Caco-2 (cell line): ENCODE measurements around the gene ACADM. TPM values are rescaled to one million over a fixed set of nuclear protein-coding genes. Genes with fewer than 3 reads are reported as not detected.

Source experiments
- BruUV-seq: library from RNA; stranded (reverse); fragments of 400-500 nt; replicated peaks from 2 replicates; lab custom pipeline; 2021; lab: Mats Ljungman, UMichigan
- CTCF ChIA-PET: fragments of 300-600 bp; sonication (Branson Sonifier 250); formaldehyde crosslinking; loops from one replicate; lab custom pipeline; 2022; ENCODE audit warnings: antibody characterized with exemption; lab: Charles Lee
- POLR2A ChIA-PET: fragments of 300-600 bp; sonication (Branson Sonifier 250); formaldehyde crosslinking; loops from one replicate; lab custom pipeline; 2022; ENCODE audit warnings: antibody characterized with exemption; lab: Charles Lee
- DNase-seq, 2 experiments: peaks; one replicate each; pipeline versions ENCODE4 v3.0.0 to v3.0.0-alpha.2; 2020 to 2022
- H3K27me3 ChIP-seq: replicated peaks from 2 replicates; pipeline ENCODE4 v1.6.0; 2011; ENCODE audit warnings: low read length; ENCODE audit not compliant: control insufficient read depth, insufficient read depth
- H3K36me3 ChIP-seq: 2 replicates; pipeline ENCODE4 v1.5.1; 2011; ENCODE audit warnings: low read length; ENCODE audit not compliant: control insufficient read depth, insufficient read depth
- H3K4me1 ChIP-seq: fragments of 250-450 bp; sonication (Bioruptor Pico); 2 replicates; pipeline ENCODE4 v1.5.1; 2020; ENCODE audit warnings: mild to moderate bottlenecking
- H3K4me3 ChIP-seq: 2 replicates; pipeline ENCODE4 v1.5.1; 2011; ENCODE audit warnings: low read depth, mild to moderate bottlenecking, control low read depth, low read length
- H3K9me3 ChIP-seq: fragments of 250-450 bp; sonication (Bioruptor Pico); 2 replicates; pipeline ENCODE4 v1.5.1; 2020; ENCODE audit warnings: mild to moderate bottlenecking, moderate library complexity
- H3K27ac Mint-ChIP-seq: one replicate; pipeline ENCODE4 v1.8.0; 2022; ENCODE audit warnings: mixed read lengths; ENCODE audit not compliant: unreplicated experiment
- H3K27me3 Mint-ChIP-seq: one replicate; pipeline ENCODE4 v1.8.0; 2022; ENCODE audit warnings: mixed read lengths; ENCODE audit not compliant: insufficient read depth, unreplicated experiment
- H3K36me3 Mint-ChIP-seq: one replicate; pipeline ENCODE4 v1.8.0; 2022; ENCODE audit warnings: mild to moderate bottlenecking, mixed read lengths; ENCODE audit not compliant: insufficient read depth, unreplicated experiment
- H3K4me1 Mint-ChIP-seq: one replicate; pipeline ENCODE4 v1.8.0; 2022; ENCODE audit warnings: low read depth, mixed read lengths; ENCODE audit not compliant: unreplicated experiment
- H3K4me3 Mint-ChIP-seq: one replicate; pipeline ENCODE4 v1.8.0; 2022; ENCODE audit warnings: mild to moderate bottlenecking, moderate library complexity, mixed read lengths; ENCODE audit not compliant: unreplicated experiment
- H3K9me3 Mint-ChIP-seq: one replicate; pipeline ENCODE4 v1.8.0; 2022; ENCODE audit warnings: mixed read lengths; ENCODE audit not compliant: unreplicated experiment
- intact Hi-C: fragments of 100-400 bp; cut with micrococcal nuclease; formaldehyde crosslinking; loops from one replicate; pipeline ENCODE4 v1.10.0; 2022; ENCODE audit not compliant: unreplicated experiment
- total RNA-seq: library from RNA; stranded (reverse); gene quantifications from 2 replicates; pipeline ENCODE4 v1.2.3, GENCODE V29; 2022
- TF ChIP-seq, protein P1 (sequence below), 2 experiments: fragments of 200-600 bp in 1 of 2; IDR thresholded peaks; 1 replicate in 1 of 2; 2 replicates in 1 of 2; pipeline versions ENCODE4 v1.5.1 to v1.8.0; 2011 to 2022; ENCODE audit warnings: antibody characterized with exemption in 1 of 2, control low read depth in 1 of 2, inconsistent platforms in 1 of 2, low read depth in 1 of 2, low read length in 1 of 2, mild to moderate bottlenecking in 1 of 2, moderate library complexity in 1 of 2; ENCODE audit not compliant: insufficient read depth in 1 of 2, severe bottlenecking in 1 of 2, unreplicated experiment in 1 of 2

The ACADM gene
- total RNA-seq, 1 experiment from 2014 or later, result 44.4 TPM

DNA sequence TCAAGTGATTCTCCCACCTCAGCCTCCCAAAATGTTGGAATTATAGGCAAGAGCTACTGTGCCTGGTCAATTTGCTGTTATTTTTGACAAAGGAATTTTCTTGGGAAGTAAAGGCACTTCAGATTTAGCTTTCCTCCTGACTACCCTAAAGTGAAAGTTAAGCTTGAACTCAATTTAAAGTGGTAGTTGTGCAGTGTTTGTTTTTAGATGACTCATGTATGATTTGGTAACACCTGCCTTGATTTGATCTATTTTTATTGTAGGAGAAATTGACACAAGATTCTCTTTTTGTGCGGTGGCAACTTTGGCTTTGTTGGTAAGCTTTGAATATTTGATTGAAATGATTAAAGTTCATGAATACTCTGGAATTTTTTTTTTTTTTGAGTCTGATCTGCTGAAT, 66.5 kb downstream of the ACADM start:
- CTCF ChIA-PET, result no interaction called here
- intact Hi-C loops, result loop anchor here (10.0 kb wide), 1 partner anchor 556 kb away; no protein-coding TSS in a partner anchor
- TF ChIP-seq, protein P1, sequence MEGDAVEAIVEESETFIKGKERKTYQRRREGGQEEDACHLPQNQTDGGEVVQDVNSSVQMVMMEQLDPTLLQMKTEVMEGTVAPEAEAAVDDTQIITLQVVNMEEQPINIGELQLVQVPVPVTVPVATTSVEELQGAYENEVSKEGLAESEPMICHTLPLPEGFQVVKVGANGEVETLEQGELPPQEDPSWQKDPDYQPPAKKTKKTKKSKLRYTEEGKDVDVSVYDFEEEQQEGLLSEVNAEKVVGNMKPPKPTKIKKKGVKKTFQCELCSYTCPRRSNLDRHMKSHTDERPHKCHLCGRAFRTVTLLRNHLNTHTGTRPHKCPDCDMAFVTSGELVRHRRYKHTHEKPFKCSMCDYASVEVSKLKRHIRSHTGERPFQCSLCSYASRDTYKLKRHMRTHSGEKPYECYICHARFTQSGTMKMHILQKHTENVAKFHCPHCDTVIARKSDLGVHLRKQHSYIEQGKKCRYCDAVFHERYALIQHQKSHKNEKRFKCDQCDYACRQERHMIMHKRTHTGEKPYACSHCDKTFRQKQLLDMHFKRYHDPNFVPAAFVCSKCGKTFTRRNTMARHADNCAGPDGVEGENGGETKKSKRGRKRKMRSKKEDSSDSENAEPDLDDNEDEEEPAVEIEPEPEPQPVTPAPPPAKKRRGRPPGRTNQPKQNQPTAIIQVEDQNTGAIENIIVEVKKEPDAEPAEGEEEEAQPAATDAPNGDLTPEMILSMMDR (IDR thresholded peaks at IDR 0.05; ENCODE audit: insufficient read depth in 1 of 2, low read depth in 1 of 2, low read length in 1 of 2, severe bottlenecking in 1 of 2, unreplicated experiment in 1 of 2), result no peak
- Histone ChIP-seq H3K9me3 (no peaks in the 10 kb centered on the region), H3K4me3 (no peak overlapping the region), H3K36me3 (no peaks in the 10 kb centered on the region; the same call in 1 of the 2 replicates), H3K27me3 (no peaks in the 10 kb centered on the region), H3K4me1 (peaks cover 19% of the 10 kb centered on the region)
- Mint-ChIP-seq H3K4me1 (peaks cover 6% of the 10 kb centered on the region), H3K27ac (no peak overlapping the region), H3K27me3 (no peaks in the 10 kb centered on the region), H3K36me3 (peaks cover 99% of the 10 kb centered on the region), H3K9me3 (no peaks in the 10 kb centered on the region), H3K4me3 (no peak overlapping the region)
- POLR2A ChIA-PET, result no interaction called here
- no TSS peak for BruUV-seq
- DNase-seq, result no peak

DNA sequence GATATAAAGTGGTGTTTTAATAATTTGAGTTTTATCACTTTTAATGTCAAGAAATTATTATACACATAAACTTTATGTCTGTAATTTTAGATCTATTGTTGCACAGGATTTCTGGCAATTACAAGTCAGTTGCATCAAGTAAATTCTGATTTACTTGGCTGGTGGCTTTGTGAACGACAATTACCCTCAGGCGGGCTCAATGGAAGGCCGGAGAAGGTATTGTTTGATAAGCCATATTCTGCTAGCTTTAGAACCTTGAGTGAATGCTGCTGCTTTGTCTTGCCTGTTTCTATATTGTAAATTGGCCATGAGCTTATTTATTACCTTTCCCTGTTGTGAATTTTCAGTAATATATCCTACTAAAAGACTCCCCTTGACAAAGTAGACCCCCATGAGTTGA, 67.6 kb downstream of the ACADM start:
- no peaks in the 10 kb centered on the region; the same call in 1 of the 2 replicates for H3K36me3 ChIP-seq
- BruUV-seq, result no TSS peak
- no peaks in the 10 kb centered on the region for H3K27me3 ChIP-seq
- POLR2A ChIA-PET, result no interaction called here
- Mint-ChIP-seq H3K4me3 (no peak overlapping the region), H3K36me3 (peaks cover 99% of the 10 kb centered on the region), H3K4me1 (no peaks in the 10 kb centered on the region), H3K27me3 (no peaks in the 10 kb centered on the region), H3K9me3 (no peaks in the 10 kb centered on the region), H3K27ac (no peak overlapping the region)
- TF ChIP-seq, protein P1 (IDR thresholded peaks at IDR 0.05; ENCODE audit: insufficient read depth in 1 of 2, low read depth in 1 of 2, low read length in 1 of 2, severe bottlenecking in 1 of 2, unreplicated experiment in 1 of 2), result no peak
- CTCF ChIA-PET, result no interaction called here
- H3K4me3 ChIP-seq, result no peak overlapping the region
- peaks cover 19% of the 10 kb centered on the region for H3K4me1 ChIP-seq
- no peak for DNase-seq
- intact Hi-C loops, result loop anchor here (10.0 kb wide), 1 partner anchor 557 kb away; no protein-coding TSS in a partner anchor
- H3K9me3 ChIP-seq, result no peaks in the 10 kb centered on the region

DNA sequence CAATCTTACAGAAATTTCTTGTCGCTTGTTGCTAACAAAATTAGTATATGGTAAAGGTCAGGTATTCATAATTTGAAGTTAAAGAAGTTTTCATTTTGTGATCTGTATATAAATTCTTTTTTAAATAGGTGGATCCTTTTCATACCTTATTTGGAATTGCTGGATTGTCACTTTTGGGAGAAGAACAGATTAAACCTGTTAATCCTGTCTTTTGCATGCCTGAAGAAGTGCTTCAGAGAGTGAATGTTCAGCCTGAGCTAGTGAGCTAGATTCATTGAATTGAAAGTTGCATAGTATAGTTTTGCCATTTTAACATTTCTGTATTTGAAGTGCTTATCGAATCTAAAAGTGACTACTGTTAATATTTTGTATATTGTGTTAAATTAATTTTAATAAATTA, 69.9 kb downstream of the ACADM start:
- Histone ChIP-seq H3K4me3 (no peak overlapping the region), H3K27me3 (no peaks in the 10 kb centered on the region), H3K4me1 (peaks cover 10% of the 10 kb centered on the region), H3K9me3 (no peaks in the 10 kb centered on the region), H3K36me3 (no peaks in the 10 kb centered on the region)
- Mint-ChIP-seq H3K27me3 (no peaks in the 10 kb centered on the region), H3K36me3 (peaks cover 97% of the 10 kb centered on the region), H3K9me3 (no peaks in the 10 kb centered on the region), H3K4me1 (no peaks in the 10 kb centered on the region), H3K4me3 (no peak overlapping the region), H3K27ac (no peak overlapping the region)
- DNase-seq, result no peak
- TF ChIP-seq, protein P1 (IDR thresholded peaks at IDR 0.05; ENCODE audit: insufficient read depth in 1 of 2, low read depth in 1 of 2, low read length in 1 of 2, severe bottlenecking in 1 of 2, unreplicated experiment in 1 of 2), result no peak
- BruUV-seq, result no TSS peak
- intact Hi-C loops, result loop anchor here (10.0 kb wide), 1 partner anchor 560 kb away; no protein-coding TSS in a partner anchor
- CTCF ChIA-PET, result no interaction called here
- POLR2A ChIA-PET, result no interaction called here
